Hepatocyte (in vitro differentiated cells): ENCODE results near the gene ANKRD50. TPM values are rescaled to one million over a fixed set of nuclear protein-coding genes. Genes with fewer than 3 reads are reported as not detected.

ENCODE experiments used
- DNase-seq: peaks from one replicate; pipeline ENCODE4 v3.0.0-alpha.2; 2016; ENCODE audit warnings: low spot score
- H2AFZ ChIP-seq: fragments of 200-600 bp; sonication (generic); 2 replicates; pipeline ENCODE4 v1.6.0; 2016; ENCODE audit warnings: antibody characterized with exemption, mild to moderate bottlenecking
- H3K27ac ChIP-seq: fragments of 200-600 bp; sonication (generic); 2 replicates; pipeline ENCODE4 v1.5.1; 2016; ENCODE audit warnings: mild to moderate bottlenecking
- H3K27me3 ChIP-seq: fragments of 200-600 bp; sonication (generic); 2 replicates; pipeline ENCODE4 v1.6.1; 2016
- H3K36me3 ChIP-seq: fragments of 200-600 bp; sonication (generic); replicated peaks from 2 replicates; pipeline ENCODE4 v1.5.1; 2016; ENCODE audit warnings: low read depth; ENCODE audit not compliant: insufficient read depth
- H3K4me1 ChIP-seq: fragments of 200-600 bp; sonication (generic); 2 replicates; pipeline ENCODE4 v1.5.1; 2016; ENCODE audit warnings: mild to moderate bottlenecking, moderate library complexity; ENCODE audit not compliant: insufficient read depth
- H3K4me2 ChIP-seq: fragments of 200-600 bp; sonication (generic); 2 replicates; pipeline ENCODE4 v1.6.0; 2016
- H3K4me3 ChIP-seq: fragments of 200-600 bp; sonication (generic); 2 replicates; pipeline ENCODE4 v1.5.1; 2016; ENCODE audit warnings: mild to moderate bottlenecking
- H3K79me2 ChIP-seq: fragments of 200-600 bp; sonication (generic); 2 replicates; pipeline ENCODE4 v1.6.0; 2017; ENCODE audit warnings: mild to moderate bottlenecking
- H3K9me2 ChIP-seq: fragments of 200-600 bp; sonication (generic); replicated peaks from 2 replicates; pipeline ENCODE4 v1.6.0; 2017; ENCODE audit warnings: mild to moderate bottlenecking; ENCODE audit not compliant: insufficient read depth
- H3K9me3 ChIP-seq: fragments of 200-600 bp; sonication (generic); 2 replicates; pipeline ENCODE4 v1.5.1; 2016; ENCODE audit warnings: low read depth, mild to moderate bottlenecking
- H4K20me1 ChIP-seq: fragments of 200-600 bp; sonication (generic); 2 replicates; pipeline ENCODE4 v1.6.0; 2016; ENCODE audit warnings: mild to moderate bottlenecking; ENCODE audit not compliant: insufficient read depth, poor library complexity, severe bottlenecking
- EZH2 ChIP-seq: fragments of 200-600 bp; sonication (generic); IDR thresholded peaks from 2 replicates; pipeline ENCODE4 v1.6.1; 2016; ENCODE audit warnings: antibody characterized with exemption, mild to moderate bottlenecking, borderline replicate concordance
- EZH2phosphoT487 ChIP-seq: fragments of 200-600 bp; sonication (generic); IDR thresholded peaks from one replicate; pipeline ENCODE4 v1.6.1; 2018; ENCODE audit warnings: antibody characterized with exemption, mild to moderate bottlenecking, low read depth, moderate library complexity; ENCODE audit not compliant: unreplicated experiment, severe bottlenecking
- WGBS: methylation state at CpG from one replicate; pipeline ENCODE4 v1.1.6; 2016; ENCODE audit warnings: low lambda C conversion rate; ENCODE audit errors: missing lambda C conversion rate; 5-methylcytosine and 5-hydroxymethylcytosine counted together
- polyA plus RNA-seq: library from polyadenylated mRNA; unstranded; fragments of >200 nt; fragmentation: Nextera tagmentation; extraction: Ambion mirVana; gene quantifications from 2 replicates; pipeline ENCODE4 v1.2.1, GENCODE V29; 2016
- total RNA-seq: library from RNA; depleted of rRNA; stranded (reverse); fragments of >200 nt; gene quantifications from 2 replicates; pipeline ENCODE4 v1.2.3, GENCODE V29; 2014
- TF ChIP-seq, protein P1 (sequence below): fragments of 200-600 bp; sonication (generic); IDR thresholded peaks from 2 replicates; pipeline ENCODE4 v1.5.1; 2016; ENCODE audit warnings: antibody characterized with exemption, mild to moderate bottlenecking; ENCODE audit not compliant: poor library complexity

Gene ANKRD50
- total and polyA plus RNA-seq, 2 experiments from 2014 or later: 6.7 to 37.4 TPM

DNA sequence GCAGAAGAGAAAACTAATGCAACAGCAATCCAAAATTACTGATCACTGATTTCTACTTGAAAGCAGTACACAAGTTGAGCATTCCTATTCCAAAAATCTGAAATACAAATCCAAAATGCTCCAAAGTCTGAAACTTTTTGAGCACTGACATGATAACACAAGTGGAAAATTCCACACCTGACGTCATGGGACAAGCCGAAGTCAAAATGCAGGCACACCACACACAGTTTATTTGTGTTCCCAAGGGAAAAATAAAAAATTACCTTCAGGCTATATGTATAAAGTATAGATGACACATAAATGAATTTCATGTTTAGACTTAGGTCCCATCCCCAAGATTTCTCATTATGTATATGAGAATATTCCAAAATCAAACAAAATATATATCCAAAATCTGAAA lies 20.7 kb downstream of the ANKRD50 start:
- Histone ChIP-seq H3K4me3 (no peak overlapping the region), H4K20me1 (peaks cover 8% of the 10 kb centered on the region), H3K27ac (no peak overlapping the region), H3K4me2 (no peak overlapping the region), H2AFZ (no peak overlapping the region), H3K9me2 (no peaks in the 10 kb centered on the region), H3K79me2 (peaks cover 94% of the 10 kb centered on the region), H3K9me3 (peaks cover 4% of the 10 kb centered on the region), H3K4me1 (no peaks in the 10 kb centered on the region), H3K27me3 (no peaks in the 10 kb centered on the region), H3K36me3 (no peaks in the 10 kb centered on the region)
- DNase-seq: no peak
- 87% methylated on average over 2 of the region's 2 CpGs for WGBS
- TF ChIP-seq EZH2phosphoT487: no peak
- no peak for TF ChIP-seq EZH2
- TF ChIP-seq, protein P1, sequence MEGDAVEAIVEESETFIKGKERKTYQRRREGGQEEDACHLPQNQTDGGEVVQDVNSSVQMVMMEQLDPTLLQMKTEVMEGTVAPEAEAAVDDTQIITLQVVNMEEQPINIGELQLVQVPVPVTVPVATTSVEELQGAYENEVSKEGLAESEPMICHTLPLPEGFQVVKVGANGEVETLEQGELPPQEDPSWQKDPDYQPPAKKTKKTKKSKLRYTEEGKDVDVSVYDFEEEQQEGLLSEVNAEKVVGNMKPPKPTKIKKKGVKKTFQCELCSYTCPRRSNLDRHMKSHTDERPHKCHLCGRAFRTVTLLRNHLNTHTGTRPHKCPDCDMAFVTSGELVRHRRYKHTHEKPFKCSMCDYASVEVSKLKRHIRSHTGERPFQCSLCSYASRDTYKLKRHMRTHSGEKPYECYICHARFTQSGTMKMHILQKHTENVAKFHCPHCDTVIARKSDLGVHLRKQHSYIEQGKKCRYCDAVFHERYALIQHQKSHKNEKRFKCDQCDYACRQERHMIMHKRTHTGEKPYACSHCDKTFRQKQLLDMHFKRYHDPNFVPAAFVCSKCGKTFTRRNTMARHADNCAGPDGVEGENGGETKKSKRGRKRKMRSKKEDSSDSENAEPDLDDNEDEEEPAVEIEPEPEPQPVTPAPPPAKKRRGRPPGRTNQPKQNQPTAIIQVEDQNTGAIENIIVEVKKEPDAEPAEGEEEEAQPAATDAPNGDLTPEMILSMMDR: no peak

DNA sequence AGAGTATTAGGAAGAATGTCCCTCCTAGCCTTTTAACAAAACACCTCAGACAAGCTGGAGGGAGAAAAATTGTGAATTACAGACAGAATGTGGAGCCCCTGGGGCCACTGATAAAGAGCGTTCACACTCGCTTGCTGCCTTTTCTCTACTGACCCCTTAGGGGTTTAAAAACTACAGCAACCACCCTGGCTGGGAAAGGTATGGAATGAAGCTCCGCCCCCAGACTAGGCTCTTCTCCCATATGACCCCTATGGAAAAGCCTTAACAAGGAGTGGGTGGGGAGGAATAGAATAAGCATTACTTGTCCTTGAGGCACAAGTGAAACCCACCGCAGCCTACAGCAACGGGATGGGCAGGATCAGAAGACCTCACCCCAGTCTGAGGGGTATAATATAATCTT lies 26.3 kb downstream of the ANKRD50 start:
- Histone ChIP-seq H2AFZ (no peak overlapping the region), H3K4me1 (no peaks in the 10 kb centered on the region), H3K36me3 (no peaks in the 10 kb centered on the region), H3K4me2 (no peak overlapping the region), H4K20me1 (peaks cover 2% of the 10 kb centered on the region), H3K4me3 (no peak overlapping the region), H3K27ac (no peak overlapping the region), H3K79me2 (peaks cover 85% of the 10 kb centered on the region), H3K9me2 (no peaks in the 10 kb centered on the region), H3K9me3 (no peaks in the 10 kb centered on the region), H3K27me3 (no peaks in the 10 kb centered on the region)
- no peak for DNase-seq
- TF ChIP-seq EZH2: no peak
- TF ChIP-seq, protein P1: no peak
- no peak for TF ChIP-seq EZH2phosphoT487
- 75% methylated on average over 5 of the region's 5 CpGs for WGBS

DNA sequence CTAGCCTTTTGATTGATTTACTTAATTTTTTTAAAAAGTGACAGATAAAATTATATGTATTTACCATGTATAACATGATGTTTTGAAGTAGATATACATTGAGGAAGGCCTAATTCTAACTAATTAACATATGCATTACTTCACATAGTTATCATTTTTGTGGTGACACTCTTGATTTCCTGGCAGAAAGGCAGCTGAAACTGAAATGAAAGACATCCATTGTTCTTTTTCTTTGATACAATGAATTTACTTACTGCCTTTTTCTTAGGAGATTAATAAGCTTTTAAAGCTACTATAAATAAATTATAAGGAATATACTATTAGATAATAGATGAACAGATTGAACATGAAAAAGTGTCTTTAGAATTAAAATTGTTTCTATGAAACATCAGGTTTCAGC lies 26.7 kb downstream of the ANKRD50 start:
- Histone ChIP-seq H3K79me2 (peaks cover 87% of the 10 kb centered on the region), H3K36me3 (no peaks in the 10 kb centered on the region), H3K4me1 (no peaks in the 10 kb centered on the region), H3K27me3 (no peaks in the 10 kb centered on the region), H3K27ac (no peak overlapping the region), H3K9me2 (no peaks in the 10 kb centered on the region), H3K4me3 (no peak overlapping the region), H3K4me2 (no peak overlapping the region), H3K9me3 (no peaks in the 10 kb centered on the region), H4K20me1 (peaks cover 2% of the 10 kb centered on the region), H2AFZ (no peak overlapping the region)
- TF ChIP-seq EZH2 (no peak), EZH2phosphoT487 (no peak)
- TF ChIP-seq, protein P1: no peak
- no peak for DNase-seq

- Histone ChIP-seq H3K9me3 (no peaks in the 10 kb centered on the region), H3K4me2 (no peak overlapping the region), H3K4me3 (no peak overlapping the region), H3K27ac (no peak overlapping the region), H3K79me2 (peaks cover 84% of the 10 kb centered on the region), H3K27me3 (no peaks in the 10 kb centered on the region), H3K4me1 (no peaks in the 10 kb centered on the region), H3K9me2 (no peaks in the 10 kb centered on the region), H3K36me3 (no peaks in the 10 kb centered on the region), H4K20me1 (no peaks in the 10 kb centered on the region), H2AFZ (no peak overlapping the region)
- TF ChIP-seq, protein P1: no peak
- no peak for TF ChIP-seq EZH2
- TF ChIP-seq EZH2phosphoT487: no peak
- DNase-seq: no peak
- 78% methylated on average over 3 of the region's 3 CpGs for WGBS
Measured at GRCh38 chr4:124684301-124684700, 28.2 kb downstream of the ANKRD50 start.
